Astrocyte (in vitro differentiated cells and primary cell): ENCODE data around the gene MYO1B.

Experiments used
- CTCF ChIP-seq: IDR thresholded peaks from 2 replicates; pipeline ENCODE4 v1.5.1; 2011; ENCODE audit warnings: low read depth, mild to moderate bottlenecking, inconsistent platforms, low read length, moderate library complexity; ENCODE audit not compliant: insufficient read depth
- EZH2 ChIP-seq: IDR thresholded peaks from 2 replicates; pipeline ENCODE4 v1.6.1; 2012; ENCODE audit warnings: mild to moderate bottlenecking, low read length, inconsistent platforms; ENCODE audit not compliant: insufficient read depth

- TF ChIP-seq CTCF (no peak), EZH2 (no peak)
Measured at GRCh38 chr2:191321861-191322662, 76.9 kb downstream of the MYO1B start.
